ENCODE data around the gene CNP. TPM values are rescaled to one million over a fixed set of nuclear protein-coding genes. Genes with fewer than 3 reads are reported as not detected.

CNP gene
- total RNA-seq, 4 donors from 2014 or later: 32.6 to 133 (median 54.2) TPM

GRCh38 chr17:41932816-41933389 is 33.7 kb upstream of the CNP start:
- TF ChIP-seq POLR2AphosphoS5 (IDR thresholded peaks at IDR 0.05) (no peak), POLR2A (IDR thresholded peaks at IDR 0.05) (no peak), CTCF (IDR thresholded peaks at IDR 0.05) (no peak), EP300 (IDR thresholded peaks at IDR 0.05; ENCODE audit: low read depth) (no peak)
- Histone ChIP-seq H3K27me3 (no peaks in the 10 kb centered on the region), H3K27ac (no peak overlapping the region), H3K36me3 (no peaks in the 10 kb centered on the region), H3K4me1 (peaks cover 0 to 20% (median 6%) of the 10 kb centered on the region in 4 donors), H3K4me3 (no peak overlapping the region), H3K9me3 (no peaks in the 10 kb centered on the region)
- DNase-seq: no peak
- intact Hi-C loops (cut with DNase I; ENCODE audit: low total_unique reads): no loop called here
- WGBS, 2 donors (ENCODE audit: low coverage in 1 of 2): 19 to 43% methylated on average over 1 to 2 of the region's 2 CpGs
- in situ Hi-C loops (cut with MboI; ENCODE audit: low pct_ligation_motif_present in 1 of 4, low pct_unique_long_range_greater_than_20kb in 1 of 4, low sequenced_read_pairs in 3 of 4): no loop called here

GRCh38 chr17:41935641-41936040 is 31.0 kb upstream of the CNP start:
- no peaks in the 10 kb centered on the region for H3K9me3 ChIP-seq
- in situ Hi-C loops (cut with MboI; ENCODE audit: low pct_ligation_motif_present in 1 of 4, low pct_unique_long_range_greater_than_20kb in 1 of 4, low sequenced_read_pairs in 3 of 4): no loop called here
- WGBS, 2 donors (ENCODE audit: low coverage in 1 of 2): 96% methylated on average over 6 of the region's 6 CpGs; no CpG with 5 or more reads in 1 of the 2 donors
- no peaks in the 10 kb centered on the region for H3K36me3 ChIP-seq
- peaks cover 0 to 6% (median 0%) of the 10 kb centered on the region in 4 donors for H3K4me1 ChIP-seq
- TF ChIP-seq EP300 (IDR thresholded peaks at IDR 0.05; ENCODE audit: low read depth) (no peak), POLR2A (IDR thresholded peaks at IDR 0.05) (no peak), POLR2AphosphoS5 (IDR thresholded peaks at IDR 0.05) (no peak), CTCF (IDR thresholded peaks at IDR 0.05) (no peak)
- no peak overlapping the region for H3K27ac ChIP-seq
- H3K27me3 ChIP-seq: no peaks in the 10 kb centered on the region
- intact Hi-C loops (cut with DNase I; ENCODE audit: low total_unique reads): no loop called here
- H3K4me3 ChIP-seq: no peak overlapping the region
- DNase-seq: no peak

GRCh38 chr17:41937970-41938954 is 28.3 kb upstream of the CNP start:
- no peaks in the 10 kb centered on the region for H3K27me3 ChIP-seq
- no peaks in the 10 kb centered on the region for H3K9me3 ChIP-seq
- in situ Hi-C loops (cut with MboI; ENCODE audit: low pct_ligation_motif_present in 1 of 4, low pct_unique_long_range_greater_than_20kb in 1 of 4, low sequenced_read_pairs in 3 of 4) (no loop called here), intact Hi-C loops (cut with DNase I; ENCODE audit: low total_unique reads) (no loop called here)
- no peaks in the 10 kb centered on the region for H3K36me3 ChIP-seq
- H3K27ac ChIP-seq: no peak overlapping the region
- 93 to 100% methylated on average over 1 to 19 of the region's 19 CpGs for WGBS, 2 donors (ENCODE audit: low coverage in 1 of 2)
- no peaks in the 10 kb centered on the region for H3K4me1 ChIP-seq
- no peak overlapping the region for H3K4me3 ChIP-seq
- no peak for DNase-seq
- TF ChIP-seq CTCF (IDR thresholded peaks at IDR 0.05) (no peak), EP300 (IDR thresholded peaks at IDR 0.05; ENCODE audit: low read depth) (no peak), POLR2AphosphoS5 (IDR thresholded peaks at IDR 0.05) (no peak), POLR2A (IDR thresholded peaks at IDR 0.05) (no peak)

- 89% methylated on average over 4 of the region's 4 CpGs; no CpG with 5 or more reads in 1 of the 2 donors for WGBS, 2 donors (ENCODE audit: low coverage in 1 of 2)
- in situ Hi-C loops (cut with MboI; ENCODE audit: low pct_ligation_motif_present in 1 of 4, low pct_unique_long_range_greater_than_20kb in 1 of 4, low sequenced_read_pairs in 3 of 4) (no loop called here), intact Hi-C loops (cut with DNase I; ENCODE audit: low total_unique reads) (no loop called here)
- DNase-seq: no peak
- H3K36me3 ChIP-seq: no peaks in the 10 kb centered on the region
- no peak overlapping the region for H3K4me3 ChIP-seq
- no peaks in the 10 kb centered on the region for H3K27me3 ChIP-seq
- no peaks in the 10 kb centered on the region for H3K9me3 ChIP-seq
- no peaks in the 10 kb centered on the region for H3K4me1 ChIP-seq
- TF ChIP-seq POLR2A (IDR thresholded peaks at IDR 0.05) (no peak), CTCF (IDR thresholded peaks at IDR 0.05) (no peak), POLR2AphosphoS5 (IDR thresholded peaks at IDR 0.05) (no peak), EP300 (IDR thresholded peaks at IDR 0.05; ENCODE audit: low read depth) (no peak)
- no peak overlapping the region for H3K27ac ChIP-seq
Measured at GRCh38 chr17:41939044-41939692, 27.4 kb upstream of the CNP start.
